Ovary (tissue), 9 donors: ENCODE measurements around the gene IGFBPL1. TPM values are rescaled to one million over a fixed set of nuclear protein-coding genes. Genes with fewer than 3 reads are reported as not detected.

ENCODE experiments used
- DNase-seq, 5 donors: peaks; one replicate each; pipeline ENCODE4 v3.0.0-alpha.2; 2019 to 2020
- H3K27ac ChIP-seq, 2 donors: fragments of 200-600 bp; one replicate each; pipeline versions ENCODE4 v1.5.1 to v1.8.0; 2019 to 2022
- H3K27me3 ChIP-seq: fragments of 200-600 bp; one replicate; pipeline ENCODE4 v1.8.0; 2022
- H3K36me3 ChIP-seq: fragments of 200-600 bp; sonication (generic); one replicate; pipeline ENCODE4 v1.5.1; 2019
- H3K4me1 ChIP-seq: one replicate; pipeline ENCODE4 v1.8.1; 2013; ENCODE audit warnings: mild to moderate bottlenecking, moderate library complexity; ENCODE audit not compliant: insufficient read depth
- H3K4me3 ChIP-seq: fragments of 200-600 bp; sonication (generic); one replicate; pipeline ENCODE4 v1.5.1; 2017
- H3K9me3 ChIP-seq, 2 donors: fragments of 200-600 bp in 1 of 2; sonication (generic) in 1 of 2; one replicate each; pipeline versions ENCODE4 v1.5.1 to v1.8.1; 2013 to 2019; ENCODE audit warnings: mild to moderate bottlenecking in 1 of 2, moderate library complexity in 1 of 2
- EP300 ChIP-seq: sonication (generic); formaldehyde crosslinking; IDR thresholded peaks from one replicate; pipeline ENCODE4 v1.6.1; 2017; ENCODE audit warnings: antibody characterized with exemption
- POLR2A ChIP-seq: fragments of 450-650 bp; IDR thresholded peaks from one replicate; pipeline ENCODE4 v1.6.1; 2017; ENCODE audit warnings: antibody characterized with exemption, mild to moderate bottlenecking, moderate library complexity
- whole genome bisulfite sequencing, 3 donors: extraction: QIAGEN DNeasy Blood & Tissue Kit in 1 of 3; methylation state at CpG; one replicate each; pipeline versions ENCODE4 v1.1.5 to v1.1.7; 2013 to 2017; 5-methylcytosine and 5-hydroxymethylcytosine counted together
- intact Hi-C, 4 donors: fragments of 100-400 bp; cut with DNase I; formaldehyde crosslinking; loops; one replicate each; pipeline versions ENCODE4 v1.11.0 to v1.15.1; 2022 to 2023
- polyA plus RNA-seq, 2 donors: library from polyadenylated mRNA; stranded (reverse); fragments of 200-250 nt in 1 of 2; fragments of 350-450 nt in 1 of 2; fragmentation: Illumina TruSeq in 1 of 2; extraction: RNeasy Lipid Tissue Mini Kit (QIAGEN cat#74804) in 1 of 2; gene quantifications; one replicate each; pipeline ENCODE4 v1.2.3, GENCODE V29; 2013 to 2014
- total RNA-seq, 7 donors: library from RNA; depleted of rRNA in 2 of 7; stranded (reverse); fragments of >200 nt in 2 of 7; fragmentation: NEBNext Ultra II Directional in 3 of 7; extraction: Animal tissue kit (Norgen Biotek cat#: 25700) in 3 of 7; gene quantifications; one replicate each; pipeline versions ENCODE4 v1.1.0 to v1.2.4, GENCODE V29; 2016 to 2023
- TF ChIP-seq, protein P1 (sequence below), 3 donors: fragments of 450-650 bp in 2 of 3; fragments of 200-600 bp in 1 of 3; IDR thresholded peaks; one replicate each; pipeline versions ENCODE4 v1.5.1 to v1.8.0; 2016 to 2022; ENCODE audit warnings: antibody characterized with exemption in 3 of 3, mild to moderate bottlenecking in 1 of 3
- donor health status: DM: no; HTN: no; CAD: no; lungs with moderate emphysema.
- donor health status: DM: no; HTN: no; CAD: no.
- donor health status: Bipolar disorder and iron deficiency.
- donor health status: DM: yes; HTN: yes; CAD: no.
- donor health status: DM: no; HTN: no; CAD: no.
- donor health status: DM: yes; HTN: yes; CAD: no.

The IGFBPL1 gene
- total and polyA plus RNA-seq, 9 donors: 0.28 to 0.42 (median 0.31) TPM; not detected in 6

- no peaks in the 10 kb centered on the region for H3K36me3 ChIP-seq
- TF ChIP-seq EP300: no peak
- TF ChIP-seq, protein P1, sequence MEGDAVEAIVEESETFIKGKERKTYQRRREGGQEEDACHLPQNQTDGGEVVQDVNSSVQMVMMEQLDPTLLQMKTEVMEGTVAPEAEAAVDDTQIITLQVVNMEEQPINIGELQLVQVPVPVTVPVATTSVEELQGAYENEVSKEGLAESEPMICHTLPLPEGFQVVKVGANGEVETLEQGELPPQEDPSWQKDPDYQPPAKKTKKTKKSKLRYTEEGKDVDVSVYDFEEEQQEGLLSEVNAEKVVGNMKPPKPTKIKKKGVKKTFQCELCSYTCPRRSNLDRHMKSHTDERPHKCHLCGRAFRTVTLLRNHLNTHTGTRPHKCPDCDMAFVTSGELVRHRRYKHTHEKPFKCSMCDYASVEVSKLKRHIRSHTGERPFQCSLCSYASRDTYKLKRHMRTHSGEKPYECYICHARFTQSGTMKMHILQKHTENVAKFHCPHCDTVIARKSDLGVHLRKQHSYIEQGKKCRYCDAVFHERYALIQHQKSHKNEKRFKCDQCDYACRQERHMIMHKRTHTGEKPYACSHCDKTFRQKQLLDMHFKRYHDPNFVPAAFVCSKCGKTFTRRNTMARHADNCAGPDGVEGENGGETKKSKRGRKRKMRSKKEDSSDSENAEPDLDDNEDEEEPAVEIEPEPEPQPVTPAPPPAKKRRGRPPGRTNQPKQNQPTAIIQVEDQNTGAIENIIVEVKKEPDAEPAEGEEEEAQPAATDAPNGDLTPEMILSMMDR (IDR thresholded peaks at IDR 0.05): no peak
- no peak for TF ChIP-seq POLR2A
- intact Hi-C loops: loop anchor here in 2 of 4 donors (10.0 kb wide), 2 partner anchors 48 to 318 kb away; no protein-coding TSS in a partner anchor
- WGBS, 3 donors: 70 to 80% (median 79%) methylated on average over 6 of the region's 6 CpGs
- no peak overlapping the region for H3K27ac ChIP-seq
- H3K9me3 ChIP-seq: no peaks in the 10 kb centered on the region
- H3K4me3 ChIP-seq: no peak overlapping the region
- no peaks in the 10 kb centered on the region for H3K27me3 ChIP-seq
- H3K4me1 ChIP-seq: no peaks in the 10 kb centered on the region
- no peak for DNase-seq
These were observed 11.5 kb downstream of the IGFBPL1 start for GRCh38 chr9:38412751-38413150.

- H3K4me3 ChIP-seq: no peak overlapping the region
- H3K27me3 ChIP-seq: no peaks in the 10 kb centered on the region
- no peak for DNase-seq
- no peak for TF ChIP-seq EP300
- no peaks in the 10 kb centered on the region for H3K9me3 ChIP-seq
- 45 to 54% (median 49%) methylated on average over 4 of the region's 4 CpGs for WGBS, 3 donors
- intact Hi-C loops: loop anchor here in 3 of 4 donors (10.0 kb wide), 2 partner anchors 324 to 494 kb away; no protein-coding TSS in a partner anchor
- H3K36me3 ChIP-seq: no peaks in the 10 kb centered on the region
- H3K27ac ChIP-seq: no peak overlapping the region
- H3K4me1 ChIP-seq: no peaks in the 10 kb centered on the region
These were observed 15.5 kb downstream of the IGFBPL1 start for GRCh38 chr9:38408719-38409118.

- Histone ChIP-seq H3K36me3 (no peaks in the 10 kb centered on the region), H3K4me1 (no peaks in the 10 kb centered on the region), H3K27me3 (no peaks in the 10 kb centered on the region), H3K9me3 (no peaks in the 10 kb centered on the region), H3K4me3 (no peak overlapping the region), H3K27ac (no peak overlapping the region)
- DNase-seq: no peak
- intact Hi-C loops: loop anchor here in 3 of 4 donors (10.0 kb wide), 2 partner anchors 322 to 492 kb away; no protein-coding TSS in a partner anchor
- 78 to 81% (median 78%) methylated on average over 9 of the region's 9 CpGs for WGBS, 3 donors
- TF ChIP-seq POLR2A: no peak
- TF ChIP-seq, protein P1 (IDR thresholded peaks at IDR 0.05): no peak
- TF ChIP-seq EP300: no peak
These were observed 17.6 kb downstream of the IGFBPL1 start for GRCh38 chr9:38406476-38407186.

- DNase-seq: no peak
These were observed 18.5 kb downstream of the IGFBPL1 start for GRCh38 chr9:38405785-38406184.

More at GRCh38 chr9:38405785-38406184, 18.5 kb downstream of the IGFBPL1 start:
- H3K9me3 ChIP-seq: no peaks in the 10 kb centered on the region
- TF ChIP-seq POLR2A (no peak), EP300 (no peak)
- TF ChIP-seq, protein P1 (IDR thresholded peaks at IDR 0.05): no peak
- no peak overlapping the region for H3K4me3 ChIP-seq
- WGBS, 3 donors: 34 to 47% (median 45%) methylated on average over 3 of the region's 3 CpGs
- no peaks in the 10 kb centered on the region for H3K36me3 ChIP-seq
- H3K27me3 ChIP-seq: no peaks in the 10 kb centered on the region
- no peaks in the 10 kb centered on the region for H3K4me1 ChIP-seq
- intact Hi-C loops: loop anchor here in 3 of 4 donors (10.0 kb wide), 2 partner anchors 321 to 491 kb away; no protein-coding TSS in a partner anchor
- no peak overlapping the region for H3K27ac ChIP-seq
